EL (cell line): Measurements from ENCODE around the gene PLG.
"Not testable (repeated sequence)": the region's sequence is repeated elsewhere in the genome, so short reads cannot be mapped to it uniquely, and the experiment has no call there.

ENCODE experiments used
- DNase-seq: peaks from one replicate; pipeline ENCODE4 v3.0.0-alpha.2; 2016

PLG gene

DNA sequence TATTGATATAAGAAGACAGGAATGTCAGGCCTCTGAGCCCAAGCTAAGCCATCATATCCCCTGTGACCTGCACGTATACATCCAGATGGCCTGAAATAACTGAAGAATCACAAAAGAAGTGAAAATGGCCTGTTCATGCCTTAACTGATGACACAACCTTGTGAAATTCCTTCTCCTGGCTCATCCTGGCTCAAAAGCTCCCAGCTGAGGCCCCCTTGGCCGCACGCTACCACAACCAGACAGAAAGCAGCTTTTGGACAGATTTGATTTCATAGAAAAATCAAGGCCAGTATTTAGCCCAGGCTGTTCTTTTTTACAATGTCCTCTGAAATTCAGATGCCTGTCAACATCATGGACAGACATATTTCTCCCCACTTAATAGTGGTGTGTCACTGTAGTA, 78.6 kb downstream of the PLG start:
- not testable (repeated sequence) for DNase-seq

DNA sequence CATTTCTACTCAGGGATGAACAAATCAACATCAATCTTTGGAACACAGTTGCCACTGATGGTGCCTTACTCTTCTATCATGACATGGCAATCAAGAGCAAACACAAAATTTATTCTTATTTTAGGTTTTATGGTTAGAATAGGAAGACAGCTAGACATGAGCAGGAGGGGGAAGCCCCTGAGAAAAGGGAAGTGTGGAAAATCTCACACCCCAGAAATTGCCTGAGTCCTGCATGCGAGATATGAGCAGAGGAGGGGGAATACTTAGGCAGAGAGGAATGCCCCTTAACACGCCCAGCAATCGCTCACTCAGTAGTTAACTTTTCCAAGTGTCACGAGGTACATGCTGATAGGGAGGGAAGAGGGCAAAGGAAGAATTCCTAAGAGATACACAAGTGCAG, 79.3 kb downstream of the PLG start:
- no peak for DNase-seq

DNA sequence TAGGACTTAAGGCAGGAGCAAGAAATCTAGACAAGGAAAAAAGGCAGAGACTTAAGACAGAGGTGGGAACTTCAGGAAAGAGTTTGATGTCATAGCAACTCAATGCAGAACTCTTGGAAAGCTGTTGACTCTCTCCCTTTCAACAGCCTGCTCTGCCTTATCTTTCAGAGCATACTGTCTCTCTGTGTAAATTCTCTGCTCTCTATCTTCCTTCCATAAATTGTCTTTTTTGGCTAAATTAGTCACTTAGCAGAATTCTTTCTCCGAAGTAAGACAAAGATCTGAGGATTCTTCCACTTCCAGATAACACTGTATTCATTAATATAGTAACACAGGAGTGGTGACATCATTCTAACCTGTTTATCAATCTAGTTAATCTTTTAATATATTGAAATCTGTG, 80.2 kb downstream of the PLG start:
- no peak for DNase-seq

DNA sequence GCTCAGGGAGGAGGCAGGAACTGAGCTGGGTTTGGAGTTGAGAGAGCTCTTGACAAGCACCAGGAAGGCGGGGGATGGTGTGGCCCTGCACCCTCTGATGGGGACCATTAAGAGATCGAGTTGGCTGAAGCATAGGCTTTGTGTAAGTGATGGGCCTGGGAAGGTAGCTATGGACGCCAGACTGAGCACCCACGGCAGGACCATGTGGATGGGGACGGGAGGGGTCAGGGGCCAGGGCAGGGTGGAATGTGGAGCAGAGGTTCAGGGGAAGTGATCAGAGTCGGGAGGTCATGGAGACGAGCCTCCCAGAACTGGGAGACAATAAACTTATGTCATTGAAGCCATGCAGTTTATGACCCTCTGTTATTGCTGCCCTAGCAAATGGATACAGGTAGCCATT, 81.7 kb downstream of the PLG start:
- no peak for DNase-seq

DNA sequence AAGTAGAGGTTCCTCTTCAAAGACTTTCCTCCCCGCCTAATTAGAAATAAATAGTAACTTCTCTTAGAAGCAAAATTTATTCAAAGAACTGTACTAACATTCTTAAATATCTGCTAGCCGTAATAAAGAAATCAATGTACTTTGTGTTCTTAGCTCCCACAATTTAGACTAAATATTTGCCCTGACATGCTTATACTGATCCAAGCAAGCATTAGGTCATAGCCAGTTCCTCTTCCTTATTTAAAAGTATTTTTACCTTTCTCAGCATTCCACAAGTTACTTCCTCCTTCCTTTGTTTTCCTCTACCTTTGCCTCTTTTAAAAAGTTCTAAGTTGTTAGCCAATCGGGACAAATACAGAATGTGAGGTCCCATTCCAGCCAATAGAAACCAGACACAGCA, 86.1 kb downstream of the PLG start:
- DNase-seq: not testable (repeated sequence)

DNA sequence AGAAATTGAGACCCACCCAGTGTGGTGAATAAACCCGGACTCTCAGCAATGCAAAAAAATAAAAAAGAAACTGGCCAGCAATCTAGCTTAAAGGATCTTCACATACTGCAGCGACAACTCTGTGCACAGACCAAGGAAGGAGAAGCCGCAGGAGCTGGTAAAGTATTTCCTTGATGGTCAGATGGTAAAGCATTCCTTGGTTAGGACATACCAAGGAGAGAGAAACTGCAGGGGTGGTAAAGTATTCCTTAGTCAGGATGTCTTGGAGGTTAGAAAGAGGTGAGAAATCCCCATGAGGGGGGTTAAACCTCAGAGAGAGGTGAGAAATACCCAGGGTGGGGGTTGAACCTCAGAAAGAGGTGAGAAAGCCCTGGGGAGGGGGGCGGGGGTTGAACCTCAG, 86.8 kb downstream of the PLG start:
- no peak for DNase-seq

DNA sequence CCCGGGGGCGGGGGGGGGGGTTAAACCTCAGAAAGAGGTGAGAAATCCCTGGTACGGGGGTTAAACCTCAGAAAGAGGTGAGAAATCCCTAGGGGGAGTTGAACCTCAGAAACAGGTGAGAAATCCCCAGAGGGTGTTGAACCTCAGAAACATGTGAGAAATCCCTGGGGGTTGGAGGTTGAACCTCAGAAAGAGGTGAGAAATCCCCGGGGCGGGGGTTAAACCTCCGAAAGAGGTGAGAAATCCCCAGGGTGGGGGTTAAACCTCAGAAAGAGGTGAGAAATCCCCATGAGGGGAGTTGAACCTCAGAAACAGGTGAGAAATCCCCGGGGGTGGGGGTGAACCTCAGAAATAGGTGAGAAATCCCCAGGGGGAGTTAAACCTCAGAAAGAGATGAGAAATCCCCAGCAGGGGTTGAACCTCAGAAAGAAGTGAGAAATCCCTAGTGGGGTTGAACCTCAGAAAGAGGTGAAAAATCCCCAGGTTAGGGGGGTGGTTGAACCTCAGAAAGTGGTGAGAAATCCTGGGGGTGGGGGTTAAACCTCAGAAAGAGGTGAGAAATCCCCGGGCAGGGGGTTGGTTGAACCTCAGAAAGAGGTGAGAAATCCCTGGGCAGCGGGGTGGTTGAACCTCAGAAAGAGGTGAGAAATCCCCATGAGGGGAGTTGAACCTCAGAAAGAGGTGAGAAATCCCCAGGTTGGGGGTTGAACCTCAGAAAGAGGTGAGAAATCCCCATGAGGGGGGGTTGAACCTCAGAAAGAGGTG, 87.4 kb downstream of the PLG start:
- DNase-seq: no peak

DNA sequence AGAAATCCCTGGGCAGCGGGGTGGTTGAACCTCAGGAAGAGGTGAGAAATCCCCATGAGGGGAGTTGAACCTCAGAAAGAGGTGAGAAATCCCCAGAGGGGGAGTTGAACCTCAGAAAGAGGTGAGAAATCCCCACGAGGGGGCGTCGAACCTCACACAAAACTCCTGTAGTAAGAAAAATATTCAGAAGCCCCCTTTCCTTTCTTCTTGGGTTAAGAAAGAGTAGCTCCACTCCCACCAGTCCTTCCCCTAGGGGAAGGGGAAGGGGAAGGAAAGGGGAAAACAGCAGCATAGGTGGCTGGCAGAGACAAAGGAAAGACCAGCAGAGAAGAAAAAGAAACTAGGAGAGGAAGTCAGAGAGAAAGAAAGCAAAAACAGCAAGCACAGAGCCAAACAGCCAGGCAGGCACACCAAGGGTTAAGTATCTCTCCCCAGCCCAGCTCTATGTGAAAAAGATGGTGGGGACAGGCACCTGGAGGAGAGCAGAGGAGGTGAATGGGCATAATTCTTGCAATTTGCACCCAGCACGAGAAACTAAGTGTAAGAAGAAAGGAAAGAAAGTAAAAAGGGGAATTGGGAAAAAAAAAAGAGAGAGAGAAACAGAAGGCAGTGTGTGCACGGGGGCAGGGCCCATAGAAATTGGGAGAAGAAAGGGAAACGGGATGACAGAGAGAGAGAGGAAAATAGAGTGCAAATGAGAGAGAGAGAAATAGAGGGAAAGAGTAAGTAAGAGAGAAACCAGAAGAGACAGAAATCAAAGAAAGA, 88.2 kb downstream of the PLG start:
- DNase-seq: no peak

DNA sequence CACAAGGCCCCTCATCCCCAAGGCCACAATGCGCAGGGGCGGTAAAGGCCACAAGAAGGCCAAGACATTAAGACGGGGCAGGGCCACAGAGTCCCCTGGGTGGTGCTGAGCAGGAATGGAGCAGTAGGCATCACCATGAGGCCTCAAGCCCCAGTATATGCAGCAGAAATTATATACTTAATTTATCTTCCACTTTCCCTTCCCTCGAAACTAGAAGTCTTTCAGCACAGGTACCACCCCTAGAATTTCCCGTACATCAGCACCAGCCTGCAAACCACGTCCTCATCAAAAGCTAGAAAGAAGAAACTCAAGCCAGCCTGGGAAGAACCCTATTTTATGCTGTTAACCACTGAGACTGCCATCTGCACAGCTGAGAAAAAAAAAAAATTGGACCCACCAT, 89.4 kb downstream of the PLG start:
- DNase-seq: no peak

DNA sequence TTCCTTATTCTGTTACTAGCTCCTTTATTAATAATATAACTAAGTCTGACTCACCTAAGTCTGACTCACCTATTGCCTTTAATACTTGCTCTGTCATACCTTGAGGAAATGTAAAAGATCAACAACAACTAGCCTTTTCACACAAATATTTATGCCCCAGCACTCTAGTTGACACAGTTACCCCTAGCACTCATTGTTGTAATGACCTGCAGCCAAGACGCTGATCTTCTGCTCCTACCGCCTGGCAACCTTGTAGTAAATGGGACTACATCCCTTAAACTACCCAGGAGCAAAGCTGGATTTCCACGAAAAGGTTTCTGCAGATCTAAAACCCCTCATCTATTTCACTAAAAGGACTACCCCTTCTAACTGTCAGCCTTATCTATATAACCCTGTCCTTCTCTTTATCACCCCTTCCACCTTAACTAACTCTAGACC, 90.0 kb downstream of the PLG start:
- no peak for DNase-seq

DNA sequence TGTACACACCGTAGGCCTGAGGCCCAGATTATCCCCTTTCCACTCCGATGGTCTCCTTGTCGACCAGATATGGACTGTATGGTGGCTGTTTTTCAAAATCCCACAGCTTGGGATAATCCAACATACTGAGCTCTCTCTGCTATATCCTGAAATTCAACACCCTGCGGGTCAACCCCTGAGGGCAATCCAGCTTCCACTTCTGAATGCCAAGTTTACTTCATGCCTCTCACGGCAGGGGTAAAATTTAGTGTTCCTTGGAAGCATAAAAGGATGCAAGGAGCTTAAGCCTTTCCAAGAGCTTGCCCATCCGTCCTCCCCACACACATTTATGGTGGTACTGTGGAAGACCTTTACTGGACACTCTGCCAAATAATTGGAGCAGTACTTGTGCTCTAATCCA, 90.7 kb downstream of the PLG start:
- DNase-seq: no peak

DNA sequence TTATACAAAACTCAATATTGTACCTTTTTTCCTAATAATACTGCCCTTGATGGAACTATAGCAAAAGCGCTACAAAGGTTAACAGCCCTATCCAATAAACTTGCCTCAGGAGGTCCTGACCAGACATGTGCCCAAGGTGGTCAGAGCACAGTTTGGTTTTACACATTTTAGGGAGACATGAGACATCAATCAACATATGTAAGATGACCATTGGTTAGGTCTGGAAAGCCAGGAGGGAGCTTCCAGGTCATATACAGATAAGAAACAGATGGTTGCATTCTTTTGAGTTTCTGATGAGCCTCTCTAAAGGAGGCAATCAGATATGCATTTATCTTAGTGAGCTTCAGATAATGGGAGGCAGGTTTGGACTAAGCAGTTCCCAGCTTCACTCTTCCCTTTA, 91.6 kb downstream of the PLG start:
- no peak for DNase-seq

DNA sequence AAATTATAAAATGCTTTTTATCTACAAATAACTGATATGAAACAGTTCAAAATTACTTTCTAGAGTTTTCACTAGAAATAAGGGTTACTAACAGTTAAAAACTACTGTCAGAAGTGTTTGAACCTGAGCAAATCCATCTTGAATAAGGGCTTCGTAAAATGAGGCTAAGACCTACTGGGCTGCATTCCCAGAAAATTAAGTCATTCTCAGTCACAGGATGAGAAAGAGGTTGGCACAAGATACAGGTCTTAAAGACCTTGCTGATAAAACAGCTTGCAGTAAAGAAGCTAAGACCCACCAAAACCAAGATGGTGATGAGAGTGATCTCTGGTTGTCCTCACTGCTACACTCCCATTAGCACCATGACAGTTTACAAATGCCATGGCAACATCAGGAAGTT, 93.7 kb downstream of the PLG start:
- DNase-seq: no peak

DNA sequence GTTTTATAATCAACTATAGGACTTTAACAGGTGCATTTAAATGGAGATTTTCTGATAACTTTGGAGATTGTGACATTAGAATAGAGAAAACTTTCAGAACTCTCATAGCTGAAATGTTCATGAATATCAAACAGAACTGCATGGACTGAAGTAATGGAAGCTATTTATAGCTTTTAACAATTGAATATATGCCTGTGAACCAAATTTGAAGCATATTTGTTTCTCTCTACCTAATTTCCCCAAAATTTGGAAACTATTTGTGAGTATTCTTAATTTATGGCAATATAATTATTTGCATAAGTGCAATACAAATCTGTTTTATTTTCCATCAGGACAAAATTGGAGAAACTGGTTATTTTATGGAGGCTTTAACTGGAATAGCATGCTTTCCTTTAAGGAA, 96.6 kb downstream of the PLG start:
- DNase-seq: no peak

DNA sequence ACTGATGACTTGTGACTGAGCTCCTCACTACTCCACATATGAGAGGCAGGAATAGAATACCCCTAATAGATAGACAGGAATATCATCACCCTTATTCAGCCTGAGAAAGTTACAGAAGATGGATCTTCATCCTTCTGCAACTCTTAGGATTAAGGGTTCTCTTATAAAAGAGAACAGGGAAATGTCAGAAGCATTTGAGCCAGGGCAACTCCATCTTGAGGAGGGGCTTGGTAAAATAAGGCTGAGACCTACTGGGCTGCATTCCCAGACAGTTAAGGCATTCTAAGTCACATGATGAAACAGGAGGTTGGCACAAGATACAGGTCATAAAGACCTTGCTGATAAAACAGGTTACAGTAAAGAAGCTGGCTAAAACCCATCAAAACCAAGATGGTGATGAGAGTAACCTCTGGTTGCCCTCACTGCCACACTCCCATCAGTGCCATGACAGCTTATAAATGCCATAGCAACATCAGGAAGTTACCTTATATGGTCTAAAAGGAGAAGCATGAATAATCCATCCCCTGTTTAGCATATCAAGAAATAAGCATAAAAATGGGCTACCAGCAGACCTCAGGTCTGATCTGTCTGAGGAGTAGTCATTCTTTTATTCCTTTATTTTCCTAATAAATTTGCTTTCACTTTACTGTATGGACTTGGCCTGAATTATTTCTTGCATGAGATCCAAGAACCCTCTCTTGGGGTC, 97.9 kb downstream of the PLG start:
- no peak for DNase-seq

DNA sequence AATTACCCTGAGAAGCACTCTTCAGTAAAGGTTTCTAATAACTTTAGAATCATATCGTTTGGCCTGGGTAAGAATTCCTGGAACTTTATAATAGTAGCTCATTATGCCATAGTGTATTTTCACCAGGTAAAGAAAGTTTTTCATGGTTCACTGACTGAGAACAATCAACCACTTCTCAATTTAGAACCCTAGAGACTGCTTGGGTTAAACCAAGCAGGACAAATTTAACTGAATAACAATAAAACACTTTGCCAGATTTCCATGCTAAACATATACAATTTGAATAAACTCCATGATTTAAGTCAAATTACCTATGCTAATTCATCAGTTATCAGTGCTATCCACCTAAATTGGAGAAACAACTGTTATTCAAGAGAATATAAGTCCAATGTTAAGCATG, 99.4 kb downstream of the PLG start:
- DNase-seq: no peak

DNA sequence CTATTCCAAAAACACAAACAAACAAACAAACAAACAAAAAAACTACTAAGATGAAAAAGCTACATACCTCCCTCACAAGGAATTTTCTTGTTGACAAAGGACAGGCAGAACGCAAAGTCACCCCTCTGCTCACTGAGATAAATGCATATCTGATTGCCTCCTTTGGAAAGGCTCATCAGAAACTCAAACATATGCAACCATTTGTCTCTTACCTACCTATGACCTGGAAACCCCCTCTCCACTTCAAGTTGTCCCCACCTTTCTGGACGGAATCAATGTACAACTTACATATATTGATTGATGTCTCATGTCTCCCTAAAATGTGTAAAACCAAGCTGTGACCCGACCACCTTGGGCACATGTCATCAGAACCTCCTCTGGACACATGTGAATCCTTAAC, 100.0 kb downstream of the PLG start:
- DNase-seq: not testable (repeated sequence)
